SH-SY5Y (cell line): Measurements from ENCODE around the gene NECTIN1.

Experiments
- GATA2 ChIP-seq: IDR thresholded peaks from 2 replicates; pipeline ENCODE4 v1.6.1; 2011; ENCODE audit warnings: mild to moderate bottlenecking, low read depth, low read length
- GATA3 ChIP-seq: IDR thresholded peaks from 2 replicates; pipeline ENCODE4 v1.6.1; 2011; ENCODE audit warnings: low read depth, mild to moderate bottlenecking, low read length, moderate library complexity

- TF ChIP-seq GATA2 (no peak), GATA3 (no peak)
Observed at GRCh38 chr11:119739021-119739703, 10.2 kb upstream of the NECTIN1 start.
